GM13977 (cell line): Measurements from ENCODE around the gene ABCA7.

Experiments used
- DNase-seq: peaks from one replicate; pipeline ENCODE4 v3.0.0; 2012; ENCODE audit warnings: low spot score
- in situ Hi-C: fragments of 300-500 bp; cut with MboI; formaldehyde crosslinking; loops from one replicate; pipeline ENCODE4 v1.12.0; 2022; ENCODE audit warnings: low sequenced_read_pairs, low pct_unique_long_range_greater_than_20kb, mixed read lengths, inconsistent platforms; ENCODE audit not compliant: unreplicated experiment
- TF ChIP-seq, protein P1 (sequence below): IDR thresholded peaks from 2 replicates; pipeline ENCODE4 v1.5.1; 2012; ENCODE audit warnings: mild to moderate bottlenecking, control low read depth; ENCODE audit not compliant: insufficient read depth; ENCODE audit errors: extremely low read depth, missing control alignments

ABCA7 gene

DNA sequence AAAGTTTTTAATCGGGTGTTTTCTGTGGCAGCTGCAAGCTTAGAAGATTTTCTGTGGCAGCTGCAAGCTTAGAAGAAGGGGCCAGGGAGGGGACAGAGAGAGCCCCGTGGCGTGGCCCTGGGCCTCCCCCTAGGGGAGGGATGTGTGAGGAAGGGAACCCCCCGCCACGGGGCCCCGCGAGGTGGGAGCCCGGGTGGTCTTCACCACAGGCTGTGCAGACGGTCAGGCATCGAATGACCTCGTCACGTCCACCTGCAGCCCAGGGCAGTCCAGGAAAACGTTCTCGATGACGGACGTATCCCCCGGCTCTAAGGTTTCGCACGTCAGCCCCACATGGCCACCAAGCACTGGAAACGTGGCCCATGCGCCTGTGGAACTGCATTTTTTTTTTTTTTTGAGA lies 46.7 kb downstream of the ABCA7 start:
- no peak for DNase-seq
- in situ Hi-C loops = no loop called here
- TF ChIP-seq, protein P1, sequence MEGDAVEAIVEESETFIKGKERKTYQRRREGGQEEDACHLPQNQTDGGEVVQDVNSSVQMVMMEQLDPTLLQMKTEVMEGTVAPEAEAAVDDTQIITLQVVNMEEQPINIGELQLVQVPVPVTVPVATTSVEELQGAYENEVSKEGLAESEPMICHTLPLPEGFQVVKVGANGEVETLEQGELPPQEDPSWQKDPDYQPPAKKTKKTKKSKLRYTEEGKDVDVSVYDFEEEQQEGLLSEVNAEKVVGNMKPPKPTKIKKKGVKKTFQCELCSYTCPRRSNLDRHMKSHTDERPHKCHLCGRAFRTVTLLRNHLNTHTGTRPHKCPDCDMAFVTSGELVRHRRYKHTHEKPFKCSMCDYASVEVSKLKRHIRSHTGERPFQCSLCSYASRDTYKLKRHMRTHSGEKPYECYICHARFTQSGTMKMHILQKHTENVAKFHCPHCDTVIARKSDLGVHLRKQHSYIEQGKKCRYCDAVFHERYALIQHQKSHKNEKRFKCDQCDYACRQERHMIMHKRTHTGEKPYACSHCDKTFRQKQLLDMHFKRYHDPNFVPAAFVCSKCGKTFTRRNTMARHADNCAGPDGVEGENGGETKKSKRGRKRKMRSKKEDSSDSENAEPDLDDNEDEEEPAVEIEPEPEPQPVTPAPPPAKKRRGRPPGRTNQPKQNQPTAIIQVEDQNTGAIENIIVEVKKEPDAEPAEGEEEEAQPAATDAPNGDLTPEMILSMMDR = no peak

DNA sequence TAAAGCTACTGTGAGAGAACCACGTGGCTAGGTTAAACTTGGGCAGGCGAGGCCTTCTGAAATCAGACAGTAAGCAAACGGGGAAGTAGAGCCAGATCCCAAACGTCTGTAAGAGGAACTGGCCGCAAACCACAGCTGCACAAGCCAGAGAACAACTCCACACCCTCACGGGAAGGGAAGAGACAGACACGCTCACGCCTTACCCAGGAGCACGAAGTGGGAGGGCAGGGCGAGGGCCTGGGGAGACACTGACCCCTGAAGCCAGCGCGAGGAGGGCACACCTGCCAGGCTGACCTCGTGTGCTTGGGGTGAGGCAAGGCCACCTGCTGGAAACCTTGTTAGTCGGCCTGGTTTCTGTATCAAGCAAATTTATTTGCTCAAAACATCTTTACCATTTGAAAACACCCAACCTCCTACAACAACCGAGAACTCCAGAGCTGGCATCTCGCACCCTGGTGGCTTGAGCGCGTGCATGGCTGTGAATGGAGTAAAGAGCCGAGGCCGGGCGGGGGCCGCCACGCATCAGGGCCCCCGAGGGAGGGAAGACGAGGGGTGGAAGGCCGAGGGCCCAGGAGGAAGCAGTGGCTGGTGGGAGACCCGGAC lies 48.0 kb downstream of the ABCA7 start:
- in situ Hi-C loops = no loop called here
- no peak for DNase-seq
- TF ChIP-seq, protein P1 = no peak

DNA sequence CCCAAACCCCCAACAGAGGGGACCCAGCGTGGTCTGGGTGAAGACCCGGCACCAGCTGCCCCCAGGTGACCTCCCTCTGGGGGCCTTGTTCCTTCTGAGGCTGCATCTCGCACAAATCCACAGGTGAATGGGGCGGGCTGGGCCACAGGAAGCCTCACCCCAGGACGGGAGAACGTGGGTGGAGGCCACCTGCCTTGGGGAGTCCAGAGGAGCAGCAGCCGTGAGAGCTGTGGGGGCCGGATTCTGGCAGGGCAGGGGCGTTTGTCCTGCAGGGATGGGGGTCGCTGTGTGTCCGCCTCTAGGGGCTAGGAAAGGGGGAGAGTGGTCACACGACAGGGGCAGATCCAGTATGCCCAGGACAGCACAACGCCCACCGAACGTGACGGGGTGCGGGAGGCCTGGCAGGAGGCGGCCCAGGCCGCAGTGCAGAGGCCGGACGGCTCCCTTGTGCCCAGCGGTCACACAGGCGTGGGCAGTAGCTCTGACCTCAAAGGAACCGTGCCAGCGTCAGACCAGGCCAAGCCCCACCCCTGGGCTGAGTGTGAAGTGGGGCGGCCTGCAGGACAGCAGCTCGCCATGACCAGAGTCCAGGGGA lies 48.6 kb downstream of the ABCA7 start:
- in situ Hi-C loops = no loop called here
- TF ChIP-seq, protein P1 = no peak
- no peak for DNase-seq

DNA sequence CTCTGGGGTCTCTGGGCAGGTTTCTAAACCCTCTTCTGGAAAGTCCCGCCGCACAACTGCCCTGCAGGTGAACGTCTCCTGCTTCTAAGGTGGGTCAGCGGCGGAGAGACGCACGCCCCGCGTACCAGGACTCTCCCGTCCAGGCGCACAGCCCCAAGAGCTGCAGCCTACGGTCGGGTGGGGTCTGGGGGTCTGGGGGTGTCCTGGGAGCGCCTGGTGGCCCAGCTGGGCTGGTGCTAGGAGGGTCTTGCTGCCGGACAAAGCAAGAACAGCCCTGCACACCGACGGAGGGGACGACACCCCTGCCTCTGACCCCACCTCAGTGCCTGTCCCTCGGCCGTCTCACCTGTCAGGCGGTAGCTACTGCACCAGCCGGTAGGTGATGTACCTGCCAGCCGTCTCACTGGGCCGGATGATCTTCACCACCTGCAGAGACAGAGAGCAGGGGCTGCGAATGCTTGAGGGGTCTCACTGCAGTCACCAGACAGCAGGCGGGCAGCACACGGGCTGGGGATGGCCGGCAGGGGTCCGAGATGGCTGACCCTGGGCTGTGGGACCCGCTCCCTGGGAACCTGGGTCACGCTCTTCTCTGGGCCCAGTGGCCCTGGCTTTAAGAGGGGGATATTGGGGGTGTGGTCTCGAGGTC lies 49.3 kb downstream of the ABCA7 start:
- in situ Hi-C loops = no loop called here
- no peak for DNase-seq
- TF ChIP-seq, protein P1 = no peak

DNA sequence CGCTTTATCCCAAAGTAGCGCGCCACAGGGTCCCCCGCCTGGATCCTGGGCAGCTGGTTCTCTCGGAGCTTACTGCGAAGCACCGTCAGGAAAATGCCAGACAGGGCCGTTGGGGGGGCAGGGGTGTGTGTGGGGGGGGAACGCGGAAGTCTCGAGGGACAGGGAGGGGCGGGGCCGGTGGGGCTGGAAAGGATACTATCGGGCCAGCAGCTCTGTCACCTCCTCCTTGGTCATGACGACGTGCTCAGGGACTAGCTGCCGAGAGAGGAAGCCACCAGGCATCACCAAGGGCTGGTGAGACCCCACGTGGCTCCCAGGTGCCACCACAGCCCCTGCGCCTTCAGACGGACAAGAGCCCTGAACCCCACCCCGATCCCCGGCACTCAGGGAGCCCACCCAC lies 50.0 kb downstream of the ABCA7 start:
- no peak for DNase-seq
- in situ Hi-C loops = no loop called here

DNA sequence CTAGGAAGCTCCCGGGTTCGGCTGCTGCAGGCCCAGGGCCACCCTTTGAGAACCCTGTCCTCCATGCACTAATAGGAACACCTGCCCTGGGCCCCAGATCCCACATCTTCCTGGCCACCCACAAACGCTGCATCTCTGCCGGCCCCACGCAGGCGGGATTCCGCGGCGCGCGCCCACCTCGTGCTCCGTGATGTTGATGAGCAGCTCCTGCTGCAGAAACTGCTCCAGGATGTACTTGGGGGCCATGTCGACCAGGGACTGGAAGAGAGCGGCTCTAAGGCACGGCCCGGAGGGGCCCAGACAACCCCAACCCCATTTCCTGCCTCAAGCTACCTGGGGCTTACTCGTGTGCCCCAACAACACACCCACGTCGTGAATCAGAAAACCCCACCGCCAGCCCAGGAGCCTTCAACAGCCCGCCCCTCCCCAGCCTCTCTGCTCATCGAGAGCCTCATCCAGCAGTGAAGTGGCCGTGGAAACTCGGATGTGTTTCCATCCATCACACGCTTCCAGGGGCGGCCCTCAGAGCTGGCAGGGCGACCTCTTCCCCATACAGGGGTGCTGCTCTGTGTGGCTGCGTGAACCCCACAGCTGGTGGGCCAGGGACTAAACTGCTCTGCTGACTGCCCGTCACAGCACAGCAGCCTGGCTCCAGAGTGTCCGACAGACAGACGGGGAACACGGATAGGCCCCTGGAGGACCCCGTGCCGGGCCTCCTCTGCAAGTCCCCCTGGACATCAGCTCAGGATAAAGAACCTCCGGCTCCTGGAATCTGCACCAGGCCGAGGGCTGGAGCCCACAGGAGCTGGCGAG lies 51.0 kb downstream of the ABCA7 start:
- in situ Hi-C loops = no loop called here
- no peak for DNase-seq

More for the DNA sequence above, 50.0 kb downstream of the ABCA7 start:
- TF ChIP-seq, protein P1 = no peak

More for the DNA sequence above, 51.0 kb downstream of the ABCA7 start:
- TF ChIP-seq, protein P1 = no peak
